GM18951 (cell line): Measurements from ENCODE around the gene NDFIP1.

ENCODE experiments used
- POLR2A ChIP-seq: IDR thresholded peaks from 4 replicates; pipeline ENCODE4 v1.6.1; 2011; ENCODE audit warnings: mild to moderate bottlenecking; ENCODE audit not compliant: insufficient read length, insufficient read depth; ENCODE audit errors: extremely low read depth
- in situ Hi-C: fragments of 300-500 bp; cut with MboI; formaldehyde crosslinking; loops from one replicate; pipeline ENCODE4 v1.12.0; 2022; ENCODE audit warnings: low sequenced_read_pairs, mixed read lengths, inconsistent platforms; ENCODE audit not compliant: unreplicated experiment

NDFIP1 gene

GRCh38 chr5:142143878-142144277, 35.3 kb downstream of the NDFIP1 start:
- in situ Hi-C loops: loop anchor here (10.0 to 25.0 kb wide), 2 partner anchors 149 to 457 kb away; partner anchors contain the start of gene ARAP3
- no peak for TF ChIP-seq POLR2A

GRCh38 chr5:142145106-142145900, 36.7 kb downstream of the NDFIP1 start:
- TF ChIP-seq POLR2A: no peak
- in situ Hi-C loops: loop anchor here (10.0 to 25.0 kb wide), 2 partner anchors 151 to 458 kb away; partner anchors contain the start of gene ARAP3

GRCh38 chr5:142149363-142149762, 40.8 kb downstream of the NDFIP1 start:
- in situ Hi-C loops: loop anchor here (10.0 to 25.0 kb wide), 2 partner anchors 155 to 462 kb away; partner anchors contain the start of gene ARAP3
- no peak for TF ChIP-seq POLR2A

- in situ Hi-C loops: loop anchor here (25.0 kb wide), 2 partner anchors 412 to 537 kb away; partner anchors contain the start of gene FGF1
- TF ChIP-seq POLR2A: no peak
Measured at GRCh38 chr5:142150431-142150830, 41.9 kb downstream of the NDFIP1 start.

GRCh38 chr5:142151436-142152383, 43.1 kb downstream of the NDFIP1 start:
- in situ Hi-C loops: loop anchor here (25.0 kb wide), 2 partner anchors 411 to 536 kb away; partner anchors contain the start of gene FGF1
- TF ChIP-seq POLR2A: no peak

- in situ Hi-C loops: loop anchor here (25.0 kb wide), 2 partner anchors 410 to 535 kb away; partner anchors contain the start of gene FGF1
- no peak for TF ChIP-seq POLR2A
Measured at GRCh38 chr5:142152384-142152732, 43.8 kb downstream of the NDFIP1 start.

GRCh38 chr5:142153674-142154448, 45.3 kb downstream of the NDFIP1 start:
- in situ Hi-C loops: loop anchor here (25.0 kb wide), 2 partner anchors 408 to 533 kb away; partner anchors contain the start of gene FGF1

GRCh38 chr5:142154449-142154841, 45.9 kb downstream of the NDFIP1 start:
- in situ Hi-C loops: loop anchor here (25.0 kb wide), 2 partner anchors 408 to 533 kb away; partner anchors contain the start of gene FGF1

More at GRCh38 chr5:142153674-142154448, 45.3 kb downstream of the NDFIP1 start:
- no peak for TF ChIP-seq POLR2A

GRCh38 chr5:142156839-142157463, 48.4 kb downstream of the NDFIP1 start:
- in situ Hi-C loops: loop anchor here (25.0 kb wide), 2 partner anchors 405 to 530 kb away; partner anchors contain the start of gene FGF1

GRCh38 chr5:142159354-142159753, 50.8 kb downstream of the NDFIP1 start:
- TF ChIP-seq POLR2A: no peak
- in situ Hi-C loops: loop anchor here (25.0 kb wide), 2 partner anchors 403 to 528 kb away; partner anchors contain the start of gene FGF1

More at GRCh38 chr5:142156839-142157463, 48.4 kb downstream of the NDFIP1 start:
- TF ChIP-seq POLR2A: no peak

GRCh38 chr5:142164315-142164714, 55.7 kb downstream of the NDFIP1 start:
- no peak for TF ChIP-seq POLR2A
- in situ Hi-C loops: loop anchor here (25.0 kb wide), 2 partner anchors 398 to 523 kb away; partner anchors contain the start of gene FGF1

GRCh38 chr5:142166754-142167153, 58.2 kb downstream of the NDFIP1 start:
- in situ Hi-C loops: loop anchor here (25.0 kb wide), 2 partner anchors 396 to 521 kb away; partner anchors contain the start of gene FGF1
- no peak for TF ChIP-seq POLR2A

- no peak for TF ChIP-seq POLR2A
- in situ Hi-C loops: loop anchor here (25.0 kb wide), 2 partner anchors 395 to 520 kb away; partner anchors contain the start of gene FGF1
Measured at GRCh38 chr5:142167458-142167857, 58.9 kb downstream of the NDFIP1 start.
